ENCODE measurements around the gene PDK3.

Gene PDK3

GRCh38 chrX:24493740-24494581, 28.9 kb downstream of the PDK3 start:
- Histone ChIP-seq H3K27me3 (replicated peaks) (no peaks in the 10 kb centered on the region), H3K27ac (no peak overlapping the region), H3K4me3 (ENCODE audit: low read depth, low read length) (no peak overlapping the region), H3K36me3 (replicated peaks) (no peaks in the 10 kb centered on the region)
- no peak for TF ChIP-seq CTCF (IDR thresholded peaks at IDR 0.05; ENCODE audit: low read depth, low read length, missing control alignments)
- in situ Hi-C loops (cut with HindIII; ENCODE audit: low pct_ligation_motif_present, low sequenced_read_pairs) = no loop called here
- DNase-seq = no peak

GRCh38 chrX:24494647-24495075, 29.6 kb downstream of the PDK3 start:
- peak; percentile 58 for DNase-seq
- TF ChIP-seq CTCF (IDR thresholded peaks at IDR 0.05; ENCODE audit: low read depth, low read length, missing control alignments) = no peak
- Histone ChIP-seq H3K27ac (no peak overlapping the region), H3K4me3 (ENCODE audit: low read depth, low read length) (no peak overlapping the region), H3K36me3 (replicated peaks) (no peaks in the 10 kb centered on the region), H3K27me3 (replicated peaks) (no peaks in the 10 kb centered on the region)
- in situ Hi-C loops (cut with HindIII; ENCODE audit: low pct_ligation_motif_present, low sequenced_read_pairs) = no loop called here

- Histone ChIP-seq H3K27me3 (replicated peaks) (no peaks in the 10 kb centered on the region), H3K36me3 (replicated peaks) (no peaks in the 10 kb centered on the region), H3K4me3 (ENCODE audit: low read depth, low read length) (no peak overlapping the region), H3K27ac (no peak overlapping the region)
- no peak for DNase-seq
- no peak for TF ChIP-seq CTCF (IDR thresholded peaks at IDR 0.05; ENCODE audit: low read depth, low read length, missing control alignments)
- in situ Hi-C loops (cut with HindIII; ENCODE audit: low pct_ligation_motif_present, low sequenced_read_pairs) = no loop called here
Observed at GRCh38 chrX:24495700-24496099, 30.6 kb downstream of the PDK3 start.

GRCh38 chrX:24498181-24498580, 33.1 kb downstream of the PDK3 start:
- peak; percentile 50 for TF ChIP-seq CTCF (IDR thresholded peaks at IDR 0.05; ENCODE audit: low read depth, low read length, missing control alignments)
- in situ Hi-C loops (cut with HindIII; ENCODE audit: low pct_ligation_motif_present, low sequenced_read_pairs) = no loop called here
- no peaks in the 10 kb centered on the region for H3K27me3 ChIP-seq (replicated peaks)

GRCh38 chrX:24498975-24499374, 33.9 kb downstream of the PDK3 start:
- peak; percentile 32 for TF ChIP-seq CTCF (IDR thresholded peaks at IDR 0.05; ENCODE audit: low read depth, low read length, missing control alignments)
- in situ Hi-C loops (cut with HindIII; ENCODE audit: low pct_ligation_motif_present, low sequenced_read_pairs) = no loop called here
- H3K27ac ChIP-seq = no peak overlapping the region
- H3K27me3 ChIP-seq (replicated peaks) = no peaks in the 10 kb centered on the region
- H3K36me3 ChIP-seq (replicated peaks) = no peaks in the 10 kb centered on the region
- H3K4me3 ChIP-seq (ENCODE audit: low read depth, low read length) = no peak overlapping the region
- DNase-seq = no peak

More at GRCh38 chrX:24498181-24498580, 33.1 kb downstream of the PDK3 start:
- DNase-seq = peak; percentile 9
- Histone ChIP-seq H3K4me3 (ENCODE audit: low read depth, low read length) (no peak overlapping the region), H3K27ac (no peak overlapping the region), H3K36me3 (replicated peaks) (no peaks in the 10 kb centered on the region)

Data from brain microvascular endothelial cell (primary cell).